OCI-LY1 (cell line): ENCODE measurements around the gene AHDC1.

Experiments
- H2AFZ ChIP-seq: fragments of 200-600 bp; sonication (generic), shearing (Covaris generic); 2 replicates; pipeline ENCODE4 v1.6.0; 2014; ENCODE audit warnings: antibody characterized with exemption, mild to moderate bottlenecking, low read length
- H3F3A ChIP-seq: fragments of 200-600 bp; sonication (generic), shearing (Covaris generic); 2 replicates; pipeline ENCODE4 v1.6.0; 2014; ENCODE audit warnings: mild to moderate bottlenecking, antibody characterized with exemption, low read length, moderate library complexity; ENCODE audit not compliant: insufficient read depth
- H3K27ac ChIP-seq: fragments of 200-600 bp; sonication (generic); 2 replicates; pipeline ENCODE4 v1.5.1; 2014; ENCODE audit warnings: low read length, mixed run types, mild to moderate bottlenecking, low read depth; ENCODE audit not compliant: poor library complexity, severe bottlenecking
- H3K27me3 ChIP-seq: fragments of 200-600 bp; sonication (generic); 2 replicates; pipeline ENCODE4 v1.6.0; 2014; ENCODE audit warnings: antibody characterized with exemption, mild to moderate bottlenecking, low read length, moderate library complexity; ENCODE audit not compliant: insufficient read depth
- H3K36me3 ChIP-seq: fragments of 200-600 bp; sonication (generic); 2 replicates; pipeline ENCODE4 v1.6.1; 2014; ENCODE audit warnings: mild to moderate bottlenecking, antibody characterized with exemption, low read length, moderate library complexity, mixed read lengths; ENCODE audit not compliant: insufficient read depth
- H3K4me1 ChIP-seq: fragments of 200-600 bp; sonication (generic); 2 replicates; pipeline ENCODE4 v1.5.1; 2014; ENCODE audit warnings: mild to moderate bottlenecking, low read length, moderate library complexity; ENCODE audit not compliant: insufficient read depth, severe bottlenecking
- H3K4me2 ChIP-seq: fragments of 200-600 bp; sonication (generic), shearing (Covaris generic); 2 replicates; pipeline ENCODE4 v1.6.1; 2014; ENCODE audit warnings: low read length
- H3K4me3 ChIP-seq: fragments of 200-600 bp; sonication (generic); 2 replicates; pipeline ENCODE4 v1.5.1; 2014; ENCODE audit warnings: low read length, low read depth, mild to moderate bottlenecking, mixed read lengths; ENCODE audit not compliant: poor library complexity, severe bottlenecking
- H3K79me2 ChIP-seq: fragments of 200-600 bp; shearing (Covaris generic); 2 replicates; pipeline ENCODE4 v1.6.1; 2016; ENCODE audit warnings: mixed run types, low read length, mixed read lengths; ENCODE audit not compliant: insufficient read depth
- H3K9ac ChIP-seq: fragments of 200-600 bp; sonication (generic), shearing (Covaris generic); 2 replicates; pipeline ENCODE4 v1.6.1; 2014; ENCODE audit warnings: mild to moderate bottlenecking, low read length, mixed read lengths
- H3K9me2 ChIP-seq: fragments of 200-600 bp; sonication (generic), shearing (Covaris generic); 2 replicates; pipeline ENCODE4 v1.6.1; 2014; ENCODE audit warnings: low read depth, mild to moderate bottlenecking, low read length, mixed read lengths
- H3K9me3 ChIP-seq: fragments of 200-600 bp; shearing (Covaris generic); 2 replicates; pipeline ENCODE4 v1.6.1; 2014; ENCODE audit warnings: low read length, mixed read lengths
- H4K20me1 ChIP-seq: fragments of 200-600 bp; sonication (generic), shearing (Covaris generic); 2 replicates; pipeline ENCODE4 v1.6.0; 2016; ENCODE audit warnings: mild to moderate bottlenecking, low read length; ENCODE audit not compliant: insufficient read depth
- EZH2 ChIP-seq: fragments of 200-600 bp; sonication (generic), shearing (Covaris generic); IDR thresholded peaks from 2 replicates; pipeline ENCODE4 v1.8.0; 2017; ENCODE audit warnings: borderline replicate concordance, mixed run types, mild to moderate bottlenecking, antibody characterized with exemption, low read length, moderate library complexity, mixed read lengths
- TF ChIP-seq, protein P1 (sequence below): fragments of 200-600 bp; sonication (generic), shearing (Covaris generic); IDR thresholded peaks from 2 replicates; pipeline ENCODE4 v1.5.1; 2017; ENCODE audit warnings: mild to moderate bottlenecking, antibody characterized with exemption, low read length, moderate library complexity, mixed read lengths

The AHDC1 gene

GRCh38 chr1:27618341-27619082 is 14.6 kb upstream of the AHDC1 start:
- H3K9me3 ChIP-seq: no peaks in the 10 kb centered on the region
- no peak overlapping the region for H3K27ac ChIP-seq
- H3K9ac ChIP-seq: no peak overlapping the region
- no peak overlapping the region for H3K4me2 ChIP-seq
- H3K4me3 ChIP-seq: no peak overlapping the region
- H3F3A ChIP-seq: no peaks in the 10 kb centered on the region
- H3K4me1 ChIP-seq: peaks cover 18% of the 10 kb centered on the region
- no peaks in the 10 kb centered on the region for H4K20me1 ChIP-seq
- no peaks in the 10 kb centered on the region for H3K79me2 ChIP-seq
- H3K27me3 ChIP-seq: no peaks in the 10 kb centered on the region
- no peaks in the 10 kb centered on the region for H3K9me2 ChIP-seq
- no peaks in the 10 kb centered on the region for H3K36me3 ChIP-seq
- TF ChIP-seq, protein P1, sequence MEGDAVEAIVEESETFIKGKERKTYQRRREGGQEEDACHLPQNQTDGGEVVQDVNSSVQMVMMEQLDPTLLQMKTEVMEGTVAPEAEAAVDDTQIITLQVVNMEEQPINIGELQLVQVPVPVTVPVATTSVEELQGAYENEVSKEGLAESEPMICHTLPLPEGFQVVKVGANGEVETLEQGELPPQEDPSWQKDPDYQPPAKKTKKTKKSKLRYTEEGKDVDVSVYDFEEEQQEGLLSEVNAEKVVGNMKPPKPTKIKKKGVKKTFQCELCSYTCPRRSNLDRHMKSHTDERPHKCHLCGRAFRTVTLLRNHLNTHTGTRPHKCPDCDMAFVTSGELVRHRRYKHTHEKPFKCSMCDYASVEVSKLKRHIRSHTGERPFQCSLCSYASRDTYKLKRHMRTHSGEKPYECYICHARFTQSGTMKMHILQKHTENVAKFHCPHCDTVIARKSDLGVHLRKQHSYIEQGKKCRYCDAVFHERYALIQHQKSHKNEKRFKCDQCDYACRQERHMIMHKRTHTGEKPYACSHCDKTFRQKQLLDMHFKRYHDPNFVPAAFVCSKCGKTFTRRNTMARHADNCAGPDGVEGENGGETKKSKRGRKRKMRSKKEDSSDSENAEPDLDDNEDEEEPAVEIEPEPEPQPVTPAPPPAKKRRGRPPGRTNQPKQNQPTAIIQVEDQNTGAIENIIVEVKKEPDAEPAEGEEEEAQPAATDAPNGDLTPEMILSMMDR: no peak
- no peak for TF ChIP-seq EZH2
- H2AFZ ChIP-seq: no peak overlapping the region

DNA sequence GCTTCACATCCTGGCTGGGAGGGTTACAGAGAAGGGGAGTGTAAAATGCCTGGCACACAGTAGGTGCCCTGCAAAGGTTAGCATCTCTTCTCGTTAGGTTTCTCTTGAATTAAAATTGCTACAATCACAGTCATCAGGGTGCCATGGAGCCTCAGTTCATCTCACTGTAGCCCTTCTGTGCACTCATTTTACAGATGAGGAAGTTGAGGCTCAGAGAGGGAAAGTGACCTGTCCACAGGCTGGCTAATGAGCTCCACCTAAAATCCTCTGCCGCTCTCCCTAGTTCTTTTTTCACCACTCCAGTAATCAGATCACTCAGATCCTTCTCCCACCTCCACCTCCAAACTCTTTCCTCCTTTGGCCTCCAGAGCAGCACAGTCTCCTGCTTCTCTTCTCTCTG is 13.5 kb upstream of the AHDC1 start:
- no peak overlapping the region for H3K4me2 ChIP-seq
- H3K27ac ChIP-seq: no peak overlapping the region
- no peak overlapping the region for H3K9ac ChIP-seq
- H3K4me1 ChIP-seq: peaks cover 14% of the 10 kb centered on the region
- H3K27me3 ChIP-seq: no peaks in the 10 kb centered on the region
- TF ChIP-seq, protein P1: no peak
- TF ChIP-seq EZH2: no peak
- no peaks in the 10 kb centered on the region for H4K20me1 ChIP-seq
- H2AFZ ChIP-seq: no peak overlapping the region
- no peaks in the 10 kb centered on the region for H3K9me3 ChIP-seq
- H3K79me2 ChIP-seq: no peaks in the 10 kb centered on the region
- H3F3A ChIP-seq: no peaks in the 10 kb centered on the region
- no peaks in the 10 kb centered on the region for H3K36me3 ChIP-seq
- H3K4me3 ChIP-seq: no peak overlapping the region
- H3K9me2 ChIP-seq: no peaks in the 10 kb centered on the region

DNA sequence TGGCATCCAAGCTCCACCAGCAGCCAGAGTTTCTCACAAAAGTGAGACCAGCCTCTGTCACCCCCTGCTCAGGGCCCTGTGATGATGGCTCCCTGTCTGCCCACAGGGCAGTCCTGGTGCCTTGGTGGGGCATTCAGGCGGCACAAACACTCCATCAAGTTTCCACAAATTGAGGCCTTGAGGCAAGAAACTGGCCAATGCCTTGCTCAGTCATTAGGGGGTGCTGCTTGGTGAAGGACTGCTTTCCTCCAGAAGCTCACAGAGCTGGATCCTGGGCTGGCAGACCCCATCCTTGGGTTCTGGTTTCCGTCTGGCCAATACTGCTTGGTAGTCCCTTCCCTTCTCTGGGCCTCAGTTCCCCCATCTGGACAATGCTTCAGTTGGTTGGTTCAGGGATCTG is 12.5 kb upstream of the AHDC1 start:
- no peaks in the 10 kb centered on the region for H3K9me2 ChIP-seq

More for the DNA sequence above, 12.5 kb upstream of the AHDC1 start:
- Histone ChIP-seq H3F3A (no peaks in the 10 kb centered on the region), H3K9me3 (no peaks in the 10 kb centered on the region), H3K4me1 (peaks cover 14% of the 10 kb centered on the region), H3K4me2 (no peak overlapping the region), H3K36me3 (no peaks in the 10 kb centered on the region), H3K27ac (no peak overlapping the region), H3K9ac (no peak overlapping the region), H2AFZ (no peak overlapping the region), H4K20me1 (no peaks in the 10 kb centered on the region), H3K4me3 (no peak overlapping the region), H3K27me3 (no peaks in the 10 kb centered on the region), H3K79me2 (no peaks in the 10 kb centered on the region)
- TF ChIP-seq, protein P1: peak; percentile 34; the same call in 1 of the 2 replicates
- TF ChIP-seq EZH2: no peak
